ENCODE measurements around the gene GSTT2.

Gene GSTT2

GRCh38 chr22:24010018-24010391 lies 30.1 kb downstream of the GSTT2 start:
- Histone ChIP-seq H3K4me1 (ENCODE audit: insufficient read depth, low read length) (peaks cover 27% of the 10 kb centered on the region), H4K20me1 (ENCODE audit: insufficient read depth, low read length) (no peaks in the 10 kb centered on the region; the same call in 1 of the 2 replicates), H3K79me2 (ENCODE audit: insufficient read depth, low read length) (peaks cover 39% of the 10 kb centered on the region), H3K9me3 (ENCODE audit: insufficient read depth, low read length, severe bottlenecking) (peaks cover 3% of the 10 kb centered on the region), H2AFZ (ENCODE audit: low read depth, low read length) (peak overlapping the region; percentile 95), H3K36me3 (ENCODE audit: insufficient read depth, low read length) (no peaks in the 10 kb centered on the region), H3K9ac (ENCODE audit: low read depth, low read length) (no peak overlapping the region), H3K4me3 (ENCODE audit: low read depth in 1 of 2, low read length in 2 of 2) (no peak overlapping the region), H3K27ac (ENCODE audit: low read length) (no peak overlapping the region), H3K4me2 (ENCODE audit: insufficient read depth, low read length) (no peak overlapping the region), H3K27me3 (ENCODE audit: insufficient read depth, low read length, poor library complexity) (no peaks in the 10 kb centered on the region)
- ATAC-seq (ENCODE audit: insufficient read depth, low read depth): no peak
- TF ChIP-seq CTCF (IDR thresholded peaks at IDR 0.05; ENCODE audit: borderline replicate concordance, extremely low read depth, low read length, poor library complexity, severe bottlenecking) (no peak), EZH2 (IDR thresholded peaks at IDR 0.05; ENCODE audit: borderline replicate concordance, low read depth, low read length, severe bottlenecking) (no peak)
- no peak for DNase-seq

DNA sequence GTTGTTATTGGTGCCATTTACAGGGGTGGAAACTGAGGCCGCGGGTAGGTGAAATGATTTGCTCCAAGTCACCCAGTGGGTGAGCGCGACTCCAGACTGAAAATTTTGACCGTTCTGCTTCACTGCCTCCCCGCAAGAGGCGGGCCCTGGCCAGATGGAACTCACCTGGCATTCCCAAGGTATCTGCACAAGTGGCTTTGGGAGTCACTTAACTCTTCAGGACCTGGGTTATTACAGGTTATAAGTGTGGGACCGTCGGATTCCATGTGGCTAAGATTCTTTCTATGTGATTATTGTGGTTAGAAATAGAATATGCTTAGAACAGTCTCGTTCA lies 31.8 kb downstream of the GSTT2 start:
- ATAC-seq (ENCODE audit: insufficient read depth, low read depth) (no peak), DNase-seq (no peak)
- TF ChIP-seq CTCF (IDR thresholded peaks at IDR 0.05; ENCODE audit: borderline replicate concordance, extremely low read depth, low read length, poor library complexity, severe bottlenecking) (no peak), EZH2 (IDR thresholded peaks at IDR 0.05; ENCODE audit: borderline replicate concordance, low read depth, low read length, severe bottlenecking) (no peak)
- H3K9me3 ChIP-seq (ENCODE audit: insufficient read depth, low read length, severe bottlenecking): peaks cover 3% of the 10 kb centered on the region
- H3K4me3 ChIP-seq (ENCODE audit: low read depth in 1 of 2, low read length in 2 of 2): peak overlapping the region; percentile 40 to 78; a peak in 3 of 4 replicates
- H3K79me2 ChIP-seq (ENCODE audit: insufficient read depth, low read length): peaks cover 54% of the 10 kb centered on the region
- peak overlapping the region; percentile 95 for H2AFZ ChIP-seq (ENCODE audit: low read depth, low read length)
- no peaks in the 10 kb centered on the region for H3K27me3 ChIP-seq (ENCODE audit: insufficient read depth, low read length, poor library complexity)
- H3K9ac ChIP-seq (ENCODE audit: low read depth, low read length): peak overlapping the region; percentile 70
- H4K20me1 ChIP-seq (ENCODE audit: insufficient read depth, low read length): no peaks in the 10 kb centered on the region; the same call in 1 of the 2 replicates
- no peaks in the 10 kb centered on the region for H3K36me3 ChIP-seq (ENCODE audit: insufficient read depth, low read length)
- peaks cover 27% of the 10 kb centered on the region for H3K4me1 ChIP-seq (ENCODE audit: insufficient read depth, low read length)
- H3K27ac ChIP-seq (ENCODE audit: low read length): peak overlapping the region; percentile 74
- peak overlapping the region; percentile 77 for H3K4me2 ChIP-seq (ENCODE audit: insufficient read depth, low read length)

DNA sequence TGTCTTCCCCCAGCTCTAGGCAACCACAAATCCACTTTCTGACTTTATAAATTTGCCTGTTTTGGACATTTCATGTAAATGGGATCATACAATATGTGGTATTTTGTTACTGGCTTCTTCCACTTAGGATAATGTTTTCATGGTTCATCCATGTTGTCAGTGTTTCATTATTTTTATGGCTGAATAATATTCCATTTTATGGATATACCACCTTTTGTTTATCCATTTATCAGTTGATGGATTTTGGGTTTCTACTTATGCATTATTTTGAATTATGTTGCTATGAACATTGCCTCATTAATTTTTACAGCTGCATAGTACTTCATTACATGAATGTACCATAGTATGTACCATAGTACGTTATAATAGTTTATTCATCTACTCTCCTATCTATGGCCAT lies 36.2 kb downstream of the GSTT2 start:
- ATAC-seq (ENCODE audit: insufficient read depth, low read depth) (no peak), DNase-seq (no peak)
- Histone ChIP-seq H3K9ac (ENCODE audit: low read depth, low read length) (no peak overlapping the region), H3K27ac (ENCODE audit: low read length) (no peak overlapping the region), H3K27me3 (ENCODE audit: insufficient read depth, low read length, poor library complexity) (no peaks in the 10 kb centered on the region), H2AFZ (ENCODE audit: low read depth, low read length) (no peak overlapping the region), H3K4me3 (ENCODE audit: low read depth in 1 of 2, low read length in 2 of 2) (no peak overlapping the region), H3K79me2 (ENCODE audit: insufficient read depth, low read length) (peaks cover 94% of the 10 kb centered on the region), H3K4me2 (ENCODE audit: insufficient read depth, low read length) (no peak overlapping the region), H4K20me1 (ENCODE audit: insufficient read depth, low read length) (no peaks in the 10 kb centered on the region; the same call in 1 of the 2 replicates), H3K36me3 (ENCODE audit: insufficient read depth, low read length) (peaks cover 9% of the 10 kb centered on the region; the same call in 1 of the 2 replicates), H3K4me1 (ENCODE audit: insufficient read depth, low read length) (peaks cover 20% of the 10 kb centered on the region), H3K9me3 (ENCODE audit: insufficient read depth, low read length, severe bottlenecking) (no peaks in the 10 kb centered on the region)
- TF ChIP-seq CTCF (IDR thresholded peaks at IDR 0.05; ENCODE audit: borderline replicate concordance, extremely low read depth, low read length, poor library complexity, severe bottlenecking) (no peak), EZH2 (IDR thresholded peaks at IDR 0.05; ENCODE audit: borderline replicate concordance, low read depth, low read length, severe bottlenecking) (no peak)

- no peak for ATAC-seq (ENCODE audit: insufficient read depth, low read depth)
Measured at GRCh38 chr22:24021304-24021703, 41.4 kb downstream of the GSTT2 start.

More at GRCh38 chr22:24021304-24021703, 41.4 kb downstream of the GSTT2 start:
- no peak overlapping the region for H3K4me3 ChIP-seq (ENCODE audit: low read depth in 1 of 2, low read length in 2 of 2)
- peaks cover 94% of the 10 kb centered on the region for H3K79me2 ChIP-seq (ENCODE audit: insufficient read depth, low read length)
- H3K9ac ChIP-seq (ENCODE audit: low read depth, low read length): no peak overlapping the region
- H3K27ac ChIP-seq (ENCODE audit: low read length): no peak overlapping the region
- no peak overlapping the region for H3K4me2 ChIP-seq (ENCODE audit: insufficient read depth, low read length)
- peaks cover 11% of the 10 kb centered on the region; the same call in 1 of the 2 replicates for H4K20me1 ChIP-seq (ENCODE audit: insufficient read depth, low read length)
- no peak for DNase-seq
- peaks cover 20% of the 10 kb centered on the region; the same call in 1 of the 2 replicates for H3K36me3 ChIP-seq (ENCODE audit: insufficient read depth, low read length)
- H3K9me3 ChIP-seq (ENCODE audit: insufficient read depth, low read length, severe bottlenecking): no peaks in the 10 kb centered on the region
- TF ChIP-seq CTCF (IDR thresholded peaks at IDR 0.05; ENCODE audit: borderline replicate concordance, extremely low read depth, low read length, poor library complexity, severe bottlenecking): no peak
- no peak for TF ChIP-seq EZH2 (IDR thresholded peaks at IDR 0.05; ENCODE audit: borderline replicate concordance, low read depth, low read length, severe bottlenecking)
- no peaks in the 10 kb centered on the region for H3K4me1 ChIP-seq (ENCODE audit: insufficient read depth, low read length)
- no peaks in the 10 kb centered on the region for H3K27me3 ChIP-seq (ENCODE audit: insufficient read depth, low read length, poor library complexity)
- H2AFZ ChIP-seq (ENCODE audit: low read depth, low read length): no peak overlapping the region

Data from DND-41 (cell line).